HG03045 (cell line): ENCODE measurements around the gene TACC2.

ENCODE experiments used
- ATAC-seq: cut with Tn5 transposase; IDR thresholded peaks from one replicate; pipeline ENCODE4 v1.9.1; 2021; ENCODE audit warnings: mild to moderate bottlenecking, moderate library complexity; ENCODE audit not compliant: unreplicated experiment

Gene TACC2

DNA sequence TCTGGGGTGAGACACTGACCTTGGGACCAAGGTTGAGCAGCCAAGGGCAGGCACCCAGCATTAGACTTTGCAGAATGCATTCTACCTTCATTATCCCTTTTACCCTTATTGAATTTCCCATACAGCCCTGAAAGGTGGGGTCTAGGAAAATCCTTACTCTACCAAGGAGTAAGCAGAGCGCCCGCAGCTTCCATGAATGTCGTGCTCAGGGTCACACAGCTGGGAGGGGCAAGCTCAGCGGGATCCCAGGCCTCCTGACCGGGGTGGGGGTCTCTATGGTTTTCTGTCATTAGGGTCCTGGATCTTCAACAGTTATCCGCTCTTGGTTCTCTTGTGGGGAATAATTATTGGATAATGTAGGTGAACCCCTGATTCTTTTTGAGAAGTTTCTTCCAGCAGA, 251.4 kb downstream of the TACC2 start:
- ATAC-seq, result no peak

DNA sequence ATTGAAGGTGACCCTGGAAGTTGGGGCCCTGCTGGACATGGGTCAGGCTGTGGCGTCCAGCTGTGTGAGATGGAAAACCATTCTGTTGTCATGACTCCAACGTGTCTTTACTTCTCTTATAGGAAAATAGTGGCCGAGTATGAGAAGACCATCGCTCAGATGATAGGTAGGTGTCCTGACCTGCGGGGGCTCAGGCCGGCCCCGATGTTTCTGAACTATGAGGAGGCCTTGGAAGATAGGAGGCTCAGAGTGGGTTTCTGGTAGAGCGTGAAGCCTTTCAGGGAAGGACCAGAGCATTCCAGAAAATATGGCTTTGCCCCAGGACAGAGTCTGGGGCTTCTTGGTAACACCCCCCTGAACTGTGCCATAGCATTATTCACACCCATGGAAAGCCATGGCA, 252.9 kb downstream of the TACC2 start:
- ATAC-seq, result no peak

DNA sequence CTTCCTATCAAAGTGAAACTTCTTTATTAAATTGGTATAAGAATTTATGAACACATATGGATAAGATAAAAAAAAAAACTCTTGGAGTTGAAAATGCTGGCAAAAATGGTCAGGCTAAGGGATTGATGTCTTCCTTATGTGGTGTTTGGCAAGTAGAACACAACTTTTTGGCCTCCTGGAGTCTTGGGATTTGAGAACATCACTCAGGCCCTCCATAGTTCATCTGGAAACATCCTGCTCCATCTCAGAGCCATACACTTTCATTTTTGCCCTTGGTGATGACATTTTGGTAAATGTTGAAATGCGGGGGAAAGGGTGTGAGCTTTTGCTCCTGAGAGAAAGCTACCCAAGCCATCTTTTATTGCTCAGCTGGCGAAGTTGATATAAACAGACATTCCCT, 254.6 kb downstream of the TACC2 start:
- ATAC-seq, result no peak

DNA sequence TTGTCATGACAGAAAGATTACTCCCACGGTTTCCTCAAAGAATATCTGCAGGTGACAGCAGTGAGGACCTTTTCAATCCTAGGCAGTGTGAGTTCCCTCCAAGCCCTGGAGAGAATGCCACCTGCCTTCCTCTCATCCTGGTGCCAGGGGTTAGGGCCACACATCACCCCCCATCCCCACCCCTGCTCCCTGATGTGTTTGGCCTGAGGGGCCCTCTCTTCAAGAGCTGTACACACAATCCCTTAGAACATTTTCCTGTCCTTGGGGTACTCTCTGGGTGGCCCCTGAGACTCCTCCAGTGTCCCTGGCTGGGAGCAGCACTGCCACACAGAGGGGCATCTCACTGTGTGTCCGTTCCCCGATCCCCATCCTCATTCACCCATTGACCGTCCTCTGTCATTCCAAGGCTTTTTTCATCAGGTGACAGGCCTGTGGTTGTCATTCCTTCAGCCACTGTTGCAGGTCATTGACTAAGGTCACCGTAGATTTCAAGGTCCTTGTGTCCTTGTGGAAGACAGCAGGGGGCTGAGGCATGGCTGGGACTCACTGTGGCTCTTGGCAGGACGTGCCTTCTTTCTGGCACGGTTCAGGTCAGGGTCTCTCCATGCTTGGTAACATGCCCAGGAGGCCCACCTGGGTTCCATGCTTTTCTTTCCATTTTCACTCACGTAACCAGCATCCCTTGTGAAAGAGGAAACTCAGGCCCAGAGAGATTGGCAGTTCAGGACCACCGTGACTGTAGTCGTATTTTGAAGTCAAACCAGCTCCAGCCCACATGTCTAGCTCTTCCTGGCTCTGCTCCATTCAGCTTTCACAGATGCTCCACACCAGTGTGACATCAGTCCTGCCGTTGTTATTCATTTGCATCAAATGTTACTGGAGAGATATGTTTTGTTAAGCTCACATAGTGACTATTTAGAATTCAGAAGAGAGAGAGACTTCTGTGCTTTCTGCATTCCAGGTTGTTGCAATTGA, 255.3 kb downstream of the TACC2 start:
- ATAC-seq, result no peak

DNA sequence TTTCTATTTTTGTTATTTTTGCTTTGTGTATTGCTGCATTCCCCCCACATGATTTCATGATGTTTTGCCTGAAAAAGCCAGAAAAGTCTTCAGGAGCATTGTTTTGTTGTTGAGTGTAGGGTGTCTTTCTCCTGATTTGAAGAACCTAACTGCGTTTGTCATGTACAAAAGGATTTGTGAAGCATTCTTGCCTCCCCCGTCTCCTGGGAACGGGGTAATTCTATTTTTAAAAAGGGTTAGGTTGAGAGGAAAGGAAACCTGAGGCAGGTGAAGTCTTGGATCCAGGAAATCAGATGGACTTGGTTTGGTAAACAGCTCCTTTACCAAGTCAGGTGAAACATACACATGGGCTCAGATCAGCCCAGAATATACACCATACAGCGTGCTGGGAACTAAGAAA, 256.2 kb downstream of the TACC2 start:
- ATAC-seq, result no peak

DNA sequence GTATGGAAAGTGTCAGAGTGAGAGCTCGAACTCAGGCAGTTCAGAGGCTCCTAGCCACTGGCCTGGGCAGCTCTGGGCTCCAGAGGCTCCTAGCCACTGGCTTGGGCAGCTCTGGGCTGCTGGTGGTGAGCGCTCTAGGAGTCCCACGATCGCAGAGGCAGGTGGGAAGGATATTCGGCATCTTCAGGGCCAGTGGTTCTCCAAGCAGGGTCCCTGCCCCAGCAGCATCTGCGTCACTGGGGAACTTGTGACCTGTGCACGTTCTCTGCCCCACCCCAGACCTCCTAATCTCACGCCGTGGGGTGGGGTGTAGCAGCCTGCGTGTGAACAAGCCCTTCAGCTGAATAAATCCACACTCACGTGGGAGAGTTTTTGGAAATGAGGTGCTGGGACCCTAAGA, 256.9 kb downstream of the TACC2 start:
- ATAC-seq, result no peak

DNA sequence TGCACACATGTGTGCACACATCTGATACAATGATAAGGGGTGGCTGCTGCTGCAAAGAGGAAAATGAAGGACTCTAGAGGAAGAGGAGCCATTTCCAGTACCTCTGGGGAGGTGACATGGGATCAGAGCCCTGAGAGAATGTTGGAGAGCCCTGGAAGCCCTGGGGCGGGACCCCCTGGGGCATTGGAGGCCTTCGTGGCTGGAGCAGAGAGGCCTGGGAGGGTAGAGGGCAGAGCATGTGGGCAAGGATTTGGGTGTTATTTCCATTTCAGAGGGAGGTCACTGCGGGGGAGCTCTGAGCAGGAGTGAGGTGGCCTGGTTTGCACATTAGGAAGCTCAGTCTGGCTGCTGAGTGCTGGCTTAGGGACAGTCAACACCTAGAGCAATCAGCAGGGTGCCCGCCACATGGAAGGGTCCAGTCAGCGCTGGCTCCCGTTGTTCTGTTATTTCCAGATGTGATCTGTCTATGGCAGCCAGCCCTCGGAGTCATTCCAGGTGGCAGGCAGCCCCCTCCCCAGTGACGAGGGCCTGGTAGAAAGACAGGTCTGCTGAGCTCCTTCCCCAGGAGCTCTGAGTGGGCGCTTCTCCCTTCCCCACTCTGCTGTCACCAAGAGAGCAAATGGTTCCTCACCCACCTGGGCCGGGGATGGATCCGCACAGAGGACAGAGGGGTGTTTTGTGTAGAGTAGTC, 258.0 kb downstream of the TACC2 start:
- ATAC-seq, result no peak

DNA sequence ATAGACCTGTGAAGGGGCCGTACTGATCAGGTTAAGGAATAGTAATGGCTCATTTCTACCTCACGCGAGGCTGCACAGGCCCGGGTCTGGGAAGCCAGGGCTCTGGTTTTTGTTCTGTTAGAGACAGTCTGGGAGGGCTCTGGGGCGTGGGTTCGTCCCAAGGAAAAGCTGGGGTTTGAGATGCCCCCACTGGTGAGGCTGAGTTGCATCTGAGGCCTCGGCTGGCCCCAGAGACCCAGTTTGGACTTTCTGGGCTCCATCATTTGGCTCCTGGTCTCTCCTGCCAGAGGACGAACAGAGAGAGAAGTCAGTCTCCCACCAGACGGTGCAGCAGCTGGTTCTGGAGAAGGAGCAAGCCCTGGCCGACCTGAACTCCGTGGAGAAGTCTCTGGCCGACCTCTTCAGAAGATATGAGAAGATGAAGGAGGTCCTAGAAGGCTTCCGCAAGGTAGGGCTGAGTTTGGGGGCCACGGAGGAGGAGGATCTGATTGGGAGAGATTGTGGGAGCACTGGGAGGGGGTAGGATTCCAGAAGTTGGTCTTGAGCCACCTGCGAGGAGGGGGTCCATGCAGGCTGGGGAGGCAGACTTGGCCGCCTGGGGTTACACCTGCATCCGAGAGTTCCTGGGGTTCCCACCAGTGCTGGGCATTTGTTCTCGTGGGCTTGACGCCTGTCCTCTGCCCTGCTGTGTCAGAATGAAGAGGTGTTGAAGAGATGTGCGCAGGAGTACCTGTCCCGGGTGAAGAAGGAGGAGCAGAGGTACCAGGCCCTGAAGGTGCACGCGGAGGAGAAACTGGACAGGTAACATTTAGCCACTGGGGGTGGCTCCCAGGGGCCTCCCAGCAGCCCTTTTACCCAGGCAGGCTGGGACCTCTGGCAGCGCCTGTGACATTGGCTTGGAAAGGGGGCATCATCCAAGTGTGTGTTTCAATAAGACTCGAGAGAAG, 259.7 kb downstream of the TACC2 start:
- ATAC-seq, result no peak

DNA sequence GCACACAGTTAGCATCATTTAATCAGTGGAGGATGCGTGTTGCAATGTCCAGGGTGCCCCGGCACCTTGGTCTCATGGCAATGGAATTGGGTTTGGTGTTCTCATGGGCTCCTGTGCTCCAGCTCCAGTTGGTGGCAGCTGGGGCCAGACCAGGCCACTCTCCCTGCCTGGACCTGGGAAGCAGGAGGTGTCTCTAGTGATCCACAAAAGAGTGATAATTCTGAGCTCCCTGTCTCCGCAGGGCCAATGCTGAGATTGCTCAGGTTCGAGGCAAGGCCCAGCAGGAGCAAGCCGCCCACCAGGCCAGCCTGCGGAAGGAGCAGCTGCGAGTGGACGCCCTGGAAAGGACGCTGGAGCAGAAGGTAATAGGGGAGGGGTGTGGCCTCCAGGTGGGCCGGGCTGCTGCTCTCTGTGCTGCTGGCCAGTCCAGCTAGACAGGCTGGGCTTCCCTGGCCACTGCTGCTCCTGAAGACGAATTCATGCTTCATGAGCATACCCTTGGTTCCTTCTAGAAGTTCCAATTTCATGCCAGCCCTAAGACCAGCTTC, 260.4 kb downstream of the TACC2 start:
- no peak for ATAC-seq

DNA sequence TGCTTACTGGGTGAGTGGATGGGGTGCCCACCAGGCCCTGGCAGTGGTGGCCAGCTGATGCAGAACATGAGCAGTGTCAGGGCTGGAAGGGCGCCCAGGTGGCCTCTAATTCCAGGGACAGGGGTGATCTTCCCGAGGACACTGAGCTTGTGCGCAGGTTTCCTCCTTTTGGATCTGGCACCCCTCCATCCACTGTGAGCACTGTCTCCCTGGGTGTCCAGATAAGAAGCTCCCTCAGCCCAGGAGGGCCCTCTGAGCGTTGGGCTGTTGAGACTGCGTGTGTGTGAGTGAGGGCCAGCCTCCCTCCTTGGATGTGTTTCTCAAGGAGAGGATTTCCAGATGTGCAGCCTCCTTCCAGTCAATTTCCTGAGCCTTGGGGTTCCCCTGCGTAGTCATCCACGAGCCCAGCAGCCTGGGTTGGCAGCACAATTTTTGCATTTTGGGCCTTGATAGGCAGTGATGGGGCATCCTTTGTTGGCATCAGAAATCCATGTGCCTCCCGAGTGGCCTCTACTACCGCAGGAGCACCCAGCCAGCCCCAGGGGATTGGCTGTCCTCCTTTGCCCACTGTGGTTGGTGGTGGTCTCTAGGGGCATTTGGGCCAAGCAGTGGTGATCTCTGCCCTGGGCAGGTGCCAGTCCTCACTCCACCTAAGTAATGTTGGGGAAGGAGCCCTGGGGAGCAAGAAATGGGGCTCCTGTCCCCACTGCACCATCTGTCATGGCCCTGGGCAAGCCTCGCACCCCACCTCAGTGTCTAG, 261.2 kb downstream of the TACC2 start:
- no peak for ATAC-seq

DNA sequence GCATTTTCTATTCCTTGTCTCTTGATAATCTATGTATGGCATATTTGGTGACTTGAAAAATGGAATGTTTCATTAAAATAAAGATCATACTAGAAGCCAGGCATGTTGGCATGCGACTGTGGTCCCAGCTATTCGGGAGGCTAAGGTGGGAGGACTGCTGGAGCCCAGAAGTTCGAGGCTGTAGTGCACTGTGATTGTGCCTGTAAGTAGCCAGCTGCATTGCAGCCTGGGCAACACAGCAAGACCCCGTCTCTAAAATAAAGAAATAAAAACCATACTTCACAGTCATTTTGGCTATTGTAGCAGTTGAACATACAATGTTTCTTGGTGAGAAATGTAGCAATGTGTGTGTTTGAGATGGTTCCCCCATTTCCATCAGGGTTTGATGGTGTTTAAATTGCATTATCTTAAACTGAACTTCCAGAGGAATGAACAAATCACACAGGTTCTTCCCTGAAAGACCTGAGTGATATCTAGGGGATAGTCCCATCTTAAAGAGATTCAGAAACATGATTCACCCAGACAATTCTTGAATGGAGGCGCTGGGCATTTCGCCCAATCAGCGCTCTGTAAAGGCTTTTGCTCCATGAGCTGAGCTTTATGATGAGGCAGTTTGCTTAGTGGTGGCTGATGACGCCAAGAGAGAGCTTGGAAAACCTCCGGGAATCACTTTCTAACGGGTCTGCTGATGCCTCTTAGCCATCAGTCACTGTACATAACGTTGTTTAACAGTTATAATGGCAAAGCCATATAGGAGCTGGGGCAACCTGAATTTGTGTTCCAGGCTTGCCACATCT, 262.7 kb downstream of the TACC2 start:
- ATAC-seq, result no peak

DNA sequence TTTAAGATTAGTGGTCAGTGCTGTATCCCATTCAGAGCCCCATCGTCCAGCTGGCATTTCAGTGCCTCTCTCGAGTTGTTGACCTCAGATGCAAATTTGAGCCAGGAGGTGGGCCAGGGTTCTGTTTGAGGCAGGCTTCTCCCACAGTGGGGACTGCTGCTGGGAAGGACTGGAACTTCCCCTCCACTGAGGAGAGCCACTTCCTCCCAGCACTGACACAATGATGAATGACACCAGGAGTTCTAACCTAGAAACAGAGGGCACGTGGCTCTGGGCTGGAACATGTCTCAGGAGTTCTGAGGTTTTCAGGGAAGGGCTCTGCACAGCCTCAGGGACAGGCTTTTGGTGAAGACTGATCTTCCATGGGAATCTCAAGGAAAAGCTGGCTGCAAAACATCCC, 263.8 kb downstream of the TACC2 start:
- no peak for ATAC-seq

DNA sequence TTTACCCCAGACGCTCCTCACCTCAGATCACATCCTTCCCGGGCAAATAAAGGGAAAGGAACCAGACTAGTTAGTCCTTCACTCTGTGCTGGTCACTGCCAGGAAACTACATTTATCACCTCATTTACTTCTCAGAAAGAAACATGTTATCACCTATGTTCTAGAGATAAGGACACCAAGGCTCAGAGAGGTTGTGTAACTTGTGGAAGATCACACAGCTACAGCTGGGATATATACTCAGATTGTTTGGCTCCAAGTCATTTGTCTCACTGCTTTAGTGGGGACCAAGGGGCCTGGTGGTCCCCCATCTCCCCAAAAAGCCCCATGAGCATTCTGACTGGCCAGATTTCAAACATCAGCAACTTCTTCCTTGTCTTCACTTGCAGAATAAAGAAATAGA, 264.6 kb downstream of the TACC2 start:
- ATAC-seq, result no peak

DNA sequence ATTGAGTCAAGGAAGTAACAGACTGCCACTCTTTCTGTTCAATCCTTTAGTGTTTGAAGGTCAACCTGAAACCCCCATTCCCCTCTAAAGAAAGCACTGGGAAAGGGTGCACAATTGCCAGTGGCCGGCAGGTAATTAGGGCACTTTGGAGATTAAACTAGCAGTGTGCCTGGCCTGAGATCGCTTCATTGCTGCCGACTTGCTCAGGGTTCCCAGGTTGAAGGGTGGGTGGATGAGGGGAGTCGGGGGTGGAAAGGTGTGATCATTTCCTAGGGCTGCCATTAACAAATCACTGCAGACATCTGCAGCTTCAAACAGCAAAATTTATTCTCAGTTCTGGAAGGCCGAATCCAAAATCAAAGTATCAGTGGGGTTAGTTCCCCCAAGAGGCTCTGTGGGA, 265.9 kb downstream of the TACC2 start:
- no peak for ATAC-seq

DNA sequence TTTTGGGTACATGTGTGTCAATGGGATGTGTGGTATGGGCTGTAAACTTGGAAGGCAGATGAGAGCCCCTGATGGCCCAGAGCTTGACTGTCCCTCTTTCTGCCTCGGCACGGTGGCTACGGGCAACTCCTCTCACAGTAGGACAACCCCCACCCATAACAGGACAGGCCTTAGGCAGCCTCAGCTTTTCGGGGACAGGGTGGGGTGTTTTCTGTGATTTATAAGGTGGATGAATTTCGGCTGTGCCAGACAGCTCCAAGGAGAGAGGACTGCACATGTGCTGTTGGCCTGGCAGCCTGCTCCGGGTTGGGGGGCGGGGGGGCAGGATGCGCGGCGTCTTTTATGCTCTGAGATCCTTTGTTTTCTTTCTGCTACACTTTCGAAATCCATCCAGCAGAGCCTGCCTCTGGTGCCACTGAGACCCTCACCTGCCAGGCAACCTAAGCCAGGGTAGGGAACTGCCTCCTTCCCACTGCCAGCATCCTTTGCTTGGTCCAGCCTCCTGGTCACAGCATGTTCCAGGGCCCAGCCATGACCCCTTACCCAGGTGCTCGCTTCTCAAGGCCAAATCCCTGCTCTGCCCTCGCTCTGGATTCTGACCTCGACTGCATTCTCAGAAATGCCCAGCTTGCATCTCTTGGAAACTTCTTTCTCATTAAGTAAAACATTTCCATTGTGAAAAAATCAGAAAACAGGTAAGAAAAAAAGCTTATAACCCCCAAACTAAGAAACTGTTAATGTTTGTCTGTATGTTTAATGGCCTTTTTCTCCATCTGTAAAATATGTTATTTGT, 266.7 kb downstream of the TACC2 start:
- no peak for ATAC-seq

DNA sequence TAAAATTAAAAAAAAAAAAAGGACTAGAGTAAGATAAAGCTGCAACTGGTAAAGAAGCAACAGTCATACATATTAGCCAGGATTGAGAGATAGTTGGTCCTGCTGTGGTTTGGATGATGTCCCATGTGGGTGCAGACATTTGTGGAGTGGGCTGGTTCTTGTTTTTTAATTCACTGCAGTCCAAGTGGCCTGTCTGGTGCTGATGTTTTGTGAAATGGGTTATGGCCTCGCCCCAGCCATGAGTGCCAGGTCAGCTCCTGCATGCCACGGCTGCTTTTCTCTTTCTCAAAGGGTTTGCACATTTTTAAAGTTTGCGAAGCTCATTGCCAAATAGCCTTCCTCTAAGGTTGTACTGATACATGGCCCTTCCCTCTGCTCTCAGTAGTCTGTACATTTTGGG, 268.1 kb downstream of the TACC2 start:
- ATAC-seq, result no peak

DNA sequence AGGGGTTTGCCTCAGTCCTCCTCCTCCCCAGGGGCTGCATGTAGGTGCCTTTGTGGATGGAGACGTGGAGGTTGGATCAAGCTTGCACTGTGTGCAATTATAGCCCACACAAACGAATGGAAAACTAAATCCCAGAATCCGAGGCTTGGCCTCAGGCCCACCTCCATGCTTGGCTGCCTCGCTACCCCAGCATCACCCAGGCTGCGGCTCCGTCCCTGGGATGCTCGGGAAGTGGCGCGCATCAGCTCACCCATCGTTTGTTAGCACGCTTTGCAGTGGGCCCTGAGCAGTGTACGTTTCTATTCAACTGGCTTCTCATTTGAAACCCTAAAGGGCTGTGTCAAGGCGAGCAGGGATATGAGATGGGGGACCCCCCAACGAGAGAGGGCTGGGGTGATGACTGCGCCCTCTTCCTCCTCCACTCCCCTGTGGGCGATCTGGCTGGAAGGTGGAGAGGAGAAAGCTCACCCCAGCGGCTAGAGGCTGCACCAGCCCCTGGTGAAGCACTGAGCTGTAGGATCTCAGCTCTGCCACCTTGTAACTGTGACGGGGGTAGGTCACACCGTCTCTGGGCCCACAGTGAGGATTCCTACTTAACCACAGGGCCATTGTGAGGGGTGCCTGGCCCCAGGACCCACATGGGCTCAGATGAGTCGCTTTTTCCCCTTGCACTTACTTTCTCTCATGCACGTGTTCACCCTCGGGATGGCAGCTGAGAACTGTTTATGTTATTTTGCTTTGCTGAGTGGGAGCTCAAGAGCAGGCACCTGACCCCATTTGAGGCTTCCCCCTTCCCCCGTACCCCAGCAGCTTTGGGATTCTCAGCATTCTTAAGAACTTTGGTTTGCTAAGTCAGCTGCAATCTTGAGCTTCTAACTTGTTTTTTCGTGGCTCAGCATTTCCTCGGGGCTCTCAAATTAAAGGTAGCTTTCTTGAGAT, 269.4 kb downstream of the TACC2 start:
- ATAC-seq, result no peak
